OCI-LY7 (cell line): ENCODE data around the gene FKBP1A. TPM values are rescaled to one million over a fixed set of nuclear protein-coding genes. Genes with fewer than 3 reads are reported as not detected.

Experiments used
- BruUV-seq: library from RNA; stranded (reverse); fragments of 400-500 nt; replicated peaks from 2 replicates; lab custom pipeline; 2021; lab: Mats Ljungman, UMichigan
- CTCF ChIA-PET: fragments of 300-600 bp; sonication (Branson Sonifier 250); formaldehyde crosslinking; loops from one replicate; lab custom pipeline; 2022; ENCODE audit warnings: antibody characterized with exemption; ENCODE audit not compliant: unreplicated experiment; lab: Charles Lee
- POLR2A ChIA-PET: fragments of 300-600 bp; sonication (Branson Sonifier 250); formaldehyde crosslinking; loops from one replicate; lab custom pipeline; 2022; ENCODE audit warnings: antibody characterized with exemption; lab: Charles Lee
- DNase-seq: peaks from one replicate; pipeline ENCODE4 v3.0.0-alpha.2; 2015; ENCODE audit warnings: low spot score
- H2AFZ ChIP-seq: fragments of 200-600 bp; sonication (generic), shearing (Covaris generic); 2 replicates; pipeline ENCODE4 v1.6.1; 2014; ENCODE audit warnings: mild to moderate bottlenecking, antibody characterized with exemption, low read length, moderate library complexity
- H3K27ac ChIP-seq: fragments of 200-600 bp; sonication (generic); 2 replicates; pipeline ENCODE4 v1.5.1; 2014; ENCODE audit warnings: mixed run types, low read depth, mild to moderate bottlenecking, moderate library complexity, low read length, inconsistent platforms; ENCODE audit not compliant: poor library complexity, severe bottlenecking
- H3K36me3 ChIP-seq: fragments of 200-600 bp; sonication (generic); 2 replicates; pipeline ENCODE4 v1.6.1; 2014; ENCODE audit warnings: mild to moderate bottlenecking, antibody characterized with exemption, low read length, moderate library complexity, mixed read lengths; ENCODE audit not compliant: insufficient read depth
- H3K4me1 ChIP-seq: fragments of 200-600 bp; sonication (generic); 2 replicates; pipeline ENCODE4 v1.5.1; 2014; ENCODE audit warnings: mild to moderate bottlenecking, low read length; ENCODE audit not compliant: insufficient read depth, poor library complexity, severe bottlenecking
- H3K4me2 ChIP-seq: fragments of 200-600 bp; sonication (generic); 2 replicates; pipeline ENCODE4 v1.6.1; 2014; ENCODE audit warnings: mild to moderate bottlenecking, low read length
- H3K4me3 ChIP-seq: fragments of 200-600 bp; sonication (generic); 2 replicates; pipeline ENCODE4 v1.5.1; 2014; ENCODE audit warnings: mild to moderate bottlenecking, low read depth, low read length; ENCODE audit not compliant: poor library complexity, severe bottlenecking
- H3K79me2 ChIP-seq: fragments of 200-600 bp; sonication (generic); 2 replicates; pipeline ENCODE4 v1.6.1; 2016; ENCODE audit warnings: low read depth, mild to moderate bottlenecking, low read length, moderate library complexity, mixed read lengths; ENCODE audit not compliant: insufficient read depth
- H3K9me2 ChIP-seq: fragments of 200-600 bp; sonication (generic); 2 replicates; pipeline ENCODE4 v1.6.1; 2016; ENCODE audit warnings: mild to moderate bottlenecking, low read length, mixed read lengths; ENCODE audit not compliant: insufficient read depth
- H3K9me3 ChIP-seq: fragments of 200-600 bp; sonication (generic); 2 replicates; pipeline ENCODE4 v1.6.1; 2014; ENCODE audit warnings: mild to moderate bottlenecking, mixed run types, low read length, mixed read lengths
- H4K20me1 ChIP-seq: fragments of 200-600 bp; sonication (generic); 2 replicates; pipeline ENCODE4 v1.6.1; 2014; ENCODE audit warnings: mild to moderate bottlenecking, antibody characterized with exemption, low read length, moderate library complexity, mixed read lengths; ENCODE audit not compliant: insufficient read depth
- EZH2phosphoT487 ChIP-seq: fragments of 200-600 bp; sonication (generic); IDR thresholded peaks from 2 replicates; pipeline ENCODE4 v1.6.1; 2018; ENCODE audit warnings: low read depth, borderline replicate concordance, mild to moderate bottlenecking, mixed run types, antibody characterized with exemption, low read length, moderate library complexity, mixed read lengths
- intact Hi-C: fragments of 100-400 bp; cut with micrococcal nuclease; formaldehyde crosslinking; loops from one replicate; pipeline ENCODE4 v1.10.0; 2022; ENCODE audit not compliant: unreplicated experiment
- total RNA-seq, 2 experiments: library from RNA; depleted of rRNA in 1 of 2; stranded (reverse); fragments of >200 nt in 1 of 2; shearing (Covaris generic) in 1 of 2; gene quantifications; 2 replicates each; pipeline ENCODE4 v1.2.3, GENCODE V29; 2014 to 2022
- TF ChIP-seq, protein P1 (sequence below): fragments of 200-600 bp; sonication (generic); conservative IDR thresholded peaks from 2 replicates; pipeline ENCODE4 v1.5.1; 2014; ENCODE audit warnings: mild to moderate bottlenecking, antibody characterized with exemption, low read length, moderate library complexity, mixed read lengths

Gene FKBP1A
- total RNA-seq, 2 experiments from 2014 or later, result 99.0 to 218 TPM

DNA sequence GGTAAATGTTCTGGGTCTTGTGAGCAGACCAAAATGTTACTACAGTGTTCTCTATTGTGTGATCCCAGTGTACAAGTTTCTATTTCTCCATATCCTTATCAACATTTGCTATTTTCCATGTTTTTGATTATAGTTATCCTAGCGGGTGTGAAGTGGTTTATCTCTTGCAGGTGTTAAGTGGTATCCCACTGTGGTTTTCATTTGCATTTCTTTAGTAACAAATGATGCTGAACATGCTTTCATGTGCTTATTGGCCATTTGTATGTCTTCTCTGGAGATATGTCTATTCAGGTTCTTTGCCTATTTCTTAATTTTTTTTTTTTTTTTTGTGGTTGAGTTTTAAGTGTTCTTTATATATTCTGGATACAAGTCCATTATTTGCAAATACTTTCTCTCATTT, 38.3 kb upstream of the FKBP1A start:
- Histone ChIP-seq H3K4me1 (peaks cover 34% of the 10 kb centered on the region), H3K27ac (no peak overlapping the region), H3K36me3 (peaks cover 13% of the 10 kb centered on the region), H3K4me2 (no peak overlapping the region), H4K20me1 (no peaks in the 10 kb centered on the region), H3K9me3 (no peaks in the 10 kb centered on the region; the same call in 1 of the 2 replicates), H2AFZ (no peak overlapping the region), H3K9me2 (no peaks in the 10 kb centered on the region), H3K4me3 (no peak overlapping the region), H3K79me2 (no peaks in the 10 kb centered on the region)
- BruUV-seq, result no TSS peak
- CTCF ChIA-PET, result no interaction called here
- TF ChIP-seq EZH2phosphoT487, result no peak
- TF ChIP-seq, protein P1, sequence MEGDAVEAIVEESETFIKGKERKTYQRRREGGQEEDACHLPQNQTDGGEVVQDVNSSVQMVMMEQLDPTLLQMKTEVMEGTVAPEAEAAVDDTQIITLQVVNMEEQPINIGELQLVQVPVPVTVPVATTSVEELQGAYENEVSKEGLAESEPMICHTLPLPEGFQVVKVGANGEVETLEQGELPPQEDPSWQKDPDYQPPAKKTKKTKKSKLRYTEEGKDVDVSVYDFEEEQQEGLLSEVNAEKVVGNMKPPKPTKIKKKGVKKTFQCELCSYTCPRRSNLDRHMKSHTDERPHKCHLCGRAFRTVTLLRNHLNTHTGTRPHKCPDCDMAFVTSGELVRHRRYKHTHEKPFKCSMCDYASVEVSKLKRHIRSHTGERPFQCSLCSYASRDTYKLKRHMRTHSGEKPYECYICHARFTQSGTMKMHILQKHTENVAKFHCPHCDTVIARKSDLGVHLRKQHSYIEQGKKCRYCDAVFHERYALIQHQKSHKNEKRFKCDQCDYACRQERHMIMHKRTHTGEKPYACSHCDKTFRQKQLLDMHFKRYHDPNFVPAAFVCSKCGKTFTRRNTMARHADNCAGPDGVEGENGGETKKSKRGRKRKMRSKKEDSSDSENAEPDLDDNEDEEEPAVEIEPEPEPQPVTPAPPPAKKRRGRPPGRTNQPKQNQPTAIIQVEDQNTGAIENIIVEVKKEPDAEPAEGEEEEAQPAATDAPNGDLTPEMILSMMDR, result no peak
- peak; percentile 10 for DNase-seq
- POLR2A ChIA-PET, result no interaction called here
- intact Hi-C loops, result no loop called here

DNA sequence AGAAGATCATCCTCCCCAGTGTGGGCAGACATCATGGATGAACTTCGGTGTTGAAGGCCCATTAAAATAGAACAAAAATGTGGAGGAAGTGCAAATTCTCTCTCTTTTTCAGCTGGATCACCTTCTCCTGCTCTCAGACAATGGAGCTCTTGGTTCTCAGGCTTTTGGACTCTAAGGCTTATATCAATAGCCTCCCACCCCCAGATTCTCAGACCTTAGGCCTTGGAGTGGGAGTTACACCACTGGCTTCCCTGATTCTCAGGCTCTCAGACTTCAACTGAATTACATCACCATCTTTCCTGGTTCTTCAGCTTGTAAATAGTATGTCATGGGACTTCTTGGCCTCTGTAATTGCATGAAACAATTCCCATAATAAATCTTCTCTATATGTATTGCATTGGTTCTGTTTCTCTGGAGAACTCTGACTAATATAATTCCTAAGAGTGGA, 37.2 kb upstream of the FKBP1A start:
- Histone ChIP-seq H3K27ac (no peak overlapping the region), H4K20me1 (no peaks in the 10 kb centered on the region), H3K4me1 (peaks cover 24% of the 10 kb centered on the region), H3K4me3 (no peak overlapping the region), H3K9me3 (no peaks in the 10 kb centered on the region; the same call in 1 of the 2 replicates), H3K9me2 (no peaks in the 10 kb centered on the region), H3K36me3 (peaks cover 5% of the 10 kb centered on the region; the same call in 1 of the 2 replicates), H3K4me2 (no peak overlapping the region), H2AFZ (no peak overlapping the region), H3K79me2 (no peaks in the 10 kb centered on the region)
- ChIA-PET POLR2A (no interaction called here), CTCF (no interaction called here)
- intact Hi-C loops, result no loop called here
- TF ChIP-seq, protein P1, result no peak
- no peak for TF ChIP-seq EZH2phosphoT487
- no TSS peak for BruUV-seq
- no peak for DNase-seq

GRCh38 chr20:1429143-1429728, 36.4 kb upstream of the FKBP1A start:
- POLR2A ChIA-PET, result no interaction called here
- TF ChIP-seq EZH2phosphoT487, result no peak
- TF ChIP-seq, protein P1, result no peak

More at GRCh38 chr20:1429143-1429728, 36.4 kb upstream of the FKBP1A start:
- CTCF ChIA-PET, result no interaction called here
- intact Hi-C loops, result no loop called here
- H3K4me2 ChIP-seq, result no peak overlapping the region
- no peak overlapping the region for H2AFZ ChIP-seq
- no peaks in the 10 kb centered on the region for H4K20me1 ChIP-seq
- peaks cover 5% of the 10 kb centered on the region; the same call in 1 of the 2 replicates for H3K36me3 ChIP-seq
- no TSS peak for BruUV-seq
- no peaks in the 10 kb centered on the region for H3K9me3 ChIP-seq
- H3K4me1 ChIP-seq, result peaks cover 16% of the 10 kb centered on the region
- no peak overlapping the region for H3K27ac ChIP-seq
- no peaks in the 10 kb centered on the region for H3K79me2 ChIP-seq
- no peak overlapping the region for H3K4me3 ChIP-seq
- no peaks in the 10 kb centered on the region for H3K9me2 ChIP-seq
- DNase-seq, result no peak
